HL-60 (cell line): ENCODE data around the gene BCL7C.

Experiments
- CTCF ChIP-seq: IDR thresholded peaks from one replicate; pipeline ENCODE4 v1.5.1; 2011; ENCODE audit warnings: low read length, control low read depth, inconsistent platforms; ENCODE audit not compliant: insufficient read depth
- POLR2AphosphoS5 ChIP-seq: IDR thresholded peaks from 2 replicates; pipeline ENCODE4 v1.6.1; 2012; ENCODE audit warnings: low read depth

GRCh38 chr16:30921459-30921747 is 27.5 kb upstream of the BCL7C start:
- TF ChIP-seq CTCF (no peak), POLR2AphosphoS5 (no peak)
